Measurements from ENCODE around the gene FNIP1.

The FNIP1 gene

GRCh38 chr5:131821221-131821620 is 24.4 kb upstream of the FNIP1 start:
- DNase-seq (ENCODE audit: low spot score) = no peak
- in situ Hi-C loops (cut with MboI; ENCODE audit: low pct_unique_long_range_greater_than_20kb, low sequenced_read_pairs, unreplicated experiment) = no loop called here
- no peak for TF ChIP-seq CTCF (IDR thresholded peaks at IDR 0.05; ENCODE audit: extremely low read depth, insufficient read depth, missing control alignments)

- in situ Hi-C loops (cut with MboI; ENCODE audit: low pct_unique_long_range_greater_than_20kb, low sequenced_read_pairs, unreplicated experiment) = no loop called here
- TF ChIP-seq CTCF (IDR thresholded peaks at IDR 0.05; ENCODE audit: extremely low read depth, insufficient read depth, missing control alignments) = no peak
- DNase-seq (ENCODE audit: low spot score) = no peak
Measured at GRCh38 chr5:131818001-131818724, 21.3 kb upstream of the FNIP1 start.

- in situ Hi-C loops (cut with MboI; ENCODE audit: low pct_unique_long_range_greater_than_20kb, low sequenced_read_pairs, unreplicated experiment) = no loop called here
- no peak for DNase-seq (ENCODE audit: low spot score)
- no peak for TF ChIP-seq CTCF (IDR thresholded peaks at IDR 0.05; ENCODE audit: extremely low read depth, insufficient read depth, missing control alignments)
Measured at GRCh38 chr5:131814990-131815389, 18.2 kb upstream of the FNIP1 start.

DNA sequence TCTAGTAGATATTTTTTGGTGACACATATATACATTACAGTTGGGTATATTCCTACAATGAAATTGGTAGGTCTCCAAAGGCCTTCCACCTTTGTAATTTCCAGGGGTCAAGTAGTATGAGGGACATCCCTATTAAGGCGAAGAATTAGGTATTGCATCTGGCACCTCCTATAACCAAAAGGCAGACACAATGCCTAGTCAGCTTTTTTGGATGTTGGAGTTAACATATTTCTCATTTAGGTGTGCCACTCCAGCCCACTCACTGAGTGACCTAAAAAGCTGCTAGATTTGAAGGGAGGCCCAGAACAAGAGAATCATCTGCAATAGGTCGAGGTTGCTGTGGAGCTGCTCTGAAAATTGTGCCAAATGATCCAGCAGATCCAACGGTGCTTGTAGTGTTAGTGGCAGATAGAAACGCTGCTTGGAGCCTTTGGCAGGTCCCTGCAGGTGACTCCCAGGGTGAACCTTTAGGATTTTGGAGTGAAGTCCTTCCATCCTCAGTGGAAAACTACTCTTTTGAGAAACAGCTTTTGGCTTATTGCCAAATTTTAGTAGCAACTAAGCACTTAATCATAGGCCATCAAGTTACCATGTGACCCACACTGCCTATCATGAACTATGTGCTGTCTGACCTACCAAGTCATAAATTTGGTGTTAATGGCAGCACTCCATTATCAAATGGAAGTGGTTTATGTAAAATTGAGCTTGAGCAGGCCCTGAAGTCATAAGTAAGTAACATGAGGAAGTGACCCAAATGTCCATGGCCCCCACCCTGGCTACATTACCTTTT is 15.7 kb upstream of the FNIP1 start:
- no peak for TF ChIP-seq CTCF (IDR thresholded peaks at IDR 0.05; ENCODE audit: extremely low read depth, insufficient read depth, missing control alignments)
- no peak for DNase-seq (ENCODE audit: low spot score)
- in situ Hi-C loops (cut with MboI; ENCODE audit: low pct_unique_long_range_greater_than_20kb, low sequenced_read_pairs, unreplicated experiment) = no loop called here

DNA sequence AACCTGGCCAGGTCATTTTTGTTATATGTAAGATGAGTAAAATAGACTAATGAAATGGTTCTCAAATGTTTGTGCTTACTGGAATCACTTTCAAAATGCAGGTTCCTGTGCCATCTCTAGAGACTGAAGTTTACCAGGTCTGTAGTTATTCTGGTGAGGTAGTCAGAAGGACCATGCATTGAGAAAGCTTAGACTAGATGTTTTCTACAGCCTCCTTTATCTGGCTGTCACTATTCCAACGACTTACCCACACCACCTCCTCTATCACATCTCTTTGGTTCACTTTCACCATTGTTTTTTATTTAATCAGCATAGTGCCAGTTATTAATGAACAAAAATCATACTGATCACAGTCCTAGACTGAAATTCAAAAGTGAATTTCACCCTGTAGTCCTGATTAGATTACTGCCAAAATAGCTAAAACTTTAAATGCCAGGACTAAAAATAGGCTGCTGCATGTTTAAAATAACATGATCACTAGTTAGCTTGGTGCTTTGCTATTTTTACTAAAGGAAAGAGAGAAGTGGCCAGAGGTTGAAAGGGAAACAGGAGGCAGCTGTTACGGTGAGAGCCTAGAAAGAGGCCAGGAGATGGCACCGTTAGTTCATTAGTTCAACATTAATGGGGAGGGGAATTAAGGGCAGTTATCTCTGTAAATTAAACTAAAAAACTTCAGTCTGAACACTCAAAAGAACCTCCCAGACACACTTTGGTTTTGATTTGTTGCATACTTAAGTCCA is 13.9 kb upstream of the FNIP1 start:
- in situ Hi-C loops (cut with MboI; ENCODE audit: low pct_unique_long_range_greater_than_20kb, low sequenced_read_pairs, unreplicated experiment) = no loop called here
- peak; percentile 55 for DNase-seq (ENCODE audit: low spot score)
- peak; percentile 61 for TF ChIP-seq CTCF (IDR thresholded peaks at IDR 0.05; ENCODE audit: extremely low read depth, insufficient read depth, missing control alignments)

Measured in GM13977 (cell line).